Trophoblast cell (in vitro differentiated cells and primary cell): ENCODE results near the gene KCNJ6.

Experiments
- DNase-seq, 2 donors: peaks; one replicate each; pipeline ENCODE4 v3.0.0-alpha.2; 2016
- H2AFZ ChIP-seq: 2 replicates; pipeline ENCODE4 v1.6.1; 2013; ENCODE audit warnings: low read length, moderate library complexity, mild to moderate bottlenecking; ENCODE audit not compliant: insufficient read depth, poor library complexity
- H2AK5ac ChIP-seq: 2 replicates; pipeline ENCODE4 v1.6.1; 2013; ENCODE audit warnings: mild to moderate bottlenecking, low read length
- H2BK120ac ChIP-seq: 2 replicates; pipeline ENCODE4 v1.6.1; 2013; ENCODE audit warnings: low read length, mild to moderate bottlenecking, moderate library complexity; ENCODE audit not compliant: insufficient read depth, poor library complexity
- H2BK12ac ChIP-seq: 2 replicates; pipeline ENCODE4 v1.6.1; 2013; ENCODE audit warnings: mild to moderate bottlenecking, low read length, moderate library complexity
- H2BK5ac ChIP-seq: 2 replicates; pipeline ENCODE4 v1.6.1; 2013; ENCODE audit warnings: low read length, low read depth, moderate library complexity, mild to moderate bottlenecking; ENCODE audit not compliant: poor library complexity
- H3K14ac ChIP-seq: 2 replicates; pipeline ENCODE4 v1.6.1; 2013; ENCODE audit warnings: mild to moderate bottlenecking, low read length
- H3K18ac ChIP-seq: 2 replicates; pipeline ENCODE4 v1.6.1; 2013; ENCODE audit warnings: mild to moderate bottlenecking, low read length
- H3K23ac ChIP-seq: 2 replicates; pipeline ENCODE4 v1.6.1; 2013; ENCODE audit warnings: low read length
- H3K27ac ChIP-seq: 2 replicates; pipeline ENCODE4 v1.5.1; 2013; ENCODE audit warnings: low read depth, mild to moderate bottlenecking, inconsistent platforms, low read length, moderate library complexity
- H3K27me3 ChIP-seq: 2 replicates; pipeline ENCODE4 v1.6.1; 2013; ENCODE audit warnings: inconsistent platforms, mild to moderate bottlenecking, low read length, moderate library complexity; ENCODE audit not compliant: insufficient read depth
- H3K36me3 ChIP-seq, 2 experiments: 1 replicate in 1 of 2; 2 replicates in 1 of 2; pipeline ENCODE4 v1.6.1; 2013; ENCODE audit warnings: low read length in 2 of 2, mild to moderate bottlenecking in 2 of 2, moderate library complexity in 1 of 2; ENCODE audit not compliant: insufficient read depth in 2 of 2, control insufficient read depth in 1 of 2
- H3K4ac ChIP-seq: 2 replicates; pipeline ENCODE4 v1.6.1; 2013; ENCODE audit warnings: low read depth, mild to moderate bottlenecking, low read length, moderate library complexity
- H3K4me1 ChIP-seq, 2 experiments: 1 replicate in 1 of 2; 2 replicates in 1 of 2; pipeline ENCODE4 v1.6.1; 2013; ENCODE audit warnings: low read length in 2 of 2, mild to moderate bottlenecking in 2 of 2, moderate library complexity in 1 of 2; ENCODE audit not compliant: insufficient read depth in 2 of 2, control insufficient read depth in 1 of 2
- H3K4me2 ChIP-seq: 2 replicates; pipeline ENCODE4 v1.6.1; 2013; ENCODE audit warnings: inconsistent platforms, mild to moderate bottlenecking, low read length, moderate library complexity
- H3K4me3 ChIP-seq: 2 replicates; pipeline ENCODE4 v1.5.1; 2013; ENCODE audit warnings: mild to moderate bottlenecking, low read depth, low read length, inconsistent platforms
- H3K79me1 ChIP-seq: one replicate; pipeline ENCODE4 v1.6.1; 2013; ENCODE audit warnings: low read length
- H3K79me2 ChIP-seq: 2 replicates; pipeline ENCODE4 v1.6.1; 2013; ENCODE audit warnings: low read length, mild to moderate bottlenecking; ENCODE audit not compliant: control insufficient read depth, insufficient read depth, poor library complexity
- H3K9ac ChIP-seq: 2 replicates; pipeline ENCODE4 v1.6.1; 2013; ENCODE audit warnings: mild to moderate bottlenecking, low read length
- H3K9me3 ChIP-seq: 2 replicates; pipeline ENCODE4 v1.6.1; 2013; ENCODE audit warnings: low read depth, mild to moderate bottlenecking, control low read depth, inconsistent platforms, low read length; ENCODE audit not compliant: insufficient read depth
- H4K12ac ChIP-seq: 2 replicates; pipeline ENCODE4 v1.6.1; 2013; ENCODE audit warnings: low read depth, mild to moderate bottlenecking, low read length, moderate library complexity
- H4K8ac ChIP-seq: 2 replicates; pipeline ENCODE4 v1.6.1; 2013; ENCODE audit warnings: low read depth, mild to moderate bottlenecking, low read length, moderate library complexity
- H4K91ac ChIP-seq: one replicate; pipeline ENCODE4 v1.6.1; 2013; ENCODE audit warnings: low read depth, mild to moderate bottlenecking, low read length, moderate library complexity
- WGBS: extraction: QIAGEN DNeasy Blood & Tissue Kit; methylation state at CpG from one replicate; pipeline ENCODE4 v1.1.7; 2013; ENCODE audit warnings: missing lambda C conversion rate; ENCODE audit not compliant: insufficient read length, insufficient coverage; ENCODE audit errors: extremely low coverage; 5-methylcytosine and 5-hydroxymethylcytosine counted together

KCNJ6 gene

GRCh38 chr21:37939251-37939650, 23.0 kb upstream of the KCNJ6 start:
- Histone ChIP-seq H3K18ac (no peak overlapping the region), H2AK5ac (no peak overlapping the region), H2AFZ (no peak overlapping the region)

GRCh38 chr21:37937668-37938067, 21.4 kb upstream of the KCNJ6 start:
- no peak for DNase-seq
- WGBS, result no CpG with 5 or more reads among the region's 9 CpGs
- Histone ChIP-seq H3K18ac (no peak overlapping the region), H3K9me3 (peaks cover 2% of the 10 kb centered on the region), H4K12ac (no peak overlapping the region), H2BK5ac (no peak overlapping the region), H3K27me3 (no peaks in the 10 kb centered on the region), H3K9ac (no peak overlapping the region), H3K4me2 (no peak overlapping the region), H3K14ac (no peak overlapping the region), H2BK120ac (no peak overlapping the region), H3K79me2 (no peaks in the 10 kb centered on the region), H3K79me1 (no peaks in the 10 kb centered on the region), H3K4me3 (no peak overlapping the region), H4K91ac (no peak overlapping the region), H3K4me1 (no peaks in the 10 kb centered on the region), H2AFZ (no peak overlapping the region), H3K4ac (no peak overlapping the region), H3K36me3 (no peaks in the 10 kb centered on the region), H2AK5ac (no peak overlapping the region), H2BK12ac (no peak overlapping the region), H3K23ac (no peak overlapping the region), H4K8ac (no peak overlapping the region), H3K27ac (no peak overlapping the region)

More at GRCh38 chr21:37939251-37939650, 23.0 kb upstream of the KCNJ6 start:
- H2BK5ac ChIP-seq, result no peak overlapping the region
- no peak overlapping the region for H3K4ac ChIP-seq
- H4K91ac ChIP-seq, result no peak overlapping the region
- no peak overlapping the region for H3K27ac ChIP-seq
- no peak overlapping the region for H3K9ac ChIP-seq
- H4K12ac ChIP-seq, result no peak overlapping the region
- no peak overlapping the region for H3K23ac ChIP-seq
- no peaks in the 10 kb centered on the region for H3K79me1 ChIP-seq
- DNase-seq, result no peak
- no peaks in the 10 kb centered on the region for H3K36me3 ChIP-seq
- no peaks in the 10 kb centered on the region for H3K4me1 ChIP-seq
- H3K4me2 ChIP-seq, result no peak overlapping the region
- no peak overlapping the region for H2BK120ac ChIP-seq
- no peak overlapping the region for H4K8ac ChIP-seq
- no peaks in the 10 kb centered on the region for H3K27me3 ChIP-seq
- no peaks in the 10 kb centered on the region for H3K79me2 ChIP-seq
- no peak overlapping the region for H3K4me3 ChIP-seq
- no peak overlapping the region for H2BK12ac ChIP-seq
- no CpG with 5 or more reads among the region's 4 CpGs for WGBS
- H3K9me3 ChIP-seq, result peaks cover 2% of the 10 kb centered on the region
- no peak overlapping the region for H3K14ac ChIP-seq

- Histone ChIP-seq H3K4ac (no peak overlapping the region), H2BK12ac (no peak overlapping the region), H2BK5ac (no peak overlapping the region), H3K18ac (no peak overlapping the region), H3K36me3 (no peaks in the 10 kb centered on the region), H3K14ac (no peak overlapping the region), H3K9ac (no peak overlapping the region), H4K91ac (no peak overlapping the region), H3K4me1 (no peaks in the 10 kb centered on the region), H3K4me3 (no peak overlapping the region), H2AFZ (no peak overlapping the region), H2BK120ac (no peak overlapping the region), H3K4me2 (no peak overlapping the region), H2AK5ac (no peak overlapping the region), H3K9me3 (peaks cover 2% of the 10 kb centered on the region), H4K8ac (no peak overlapping the region), H4K12ac (no peak overlapping the region), H3K79me2 (no peaks in the 10 kb centered on the region), H3K23ac (no peak overlapping the region), H3K27ac (no peak overlapping the region), H3K79me1 (no peaks in the 10 kb centered on the region), H3K27me3 (no peaks in the 10 kb centered on the region)
- no peak for DNase-seq
- WGBS, result no CpG with 5 or more reads among the region's 4 CpGs
Observed at GRCh38 chr21:37936010-37936785, 19.9 kb upstream of the KCNJ6 start.

GRCh38 chr21:37932936-37933335, 16.7 kb upstream of the KCNJ6 start:
- Histone ChIP-seq H2BK12ac (no peak overlapping the region), H3K9ac (no peak overlapping the region), H4K12ac (no peak overlapping the region), H4K8ac (no peak overlapping the region), H3K9me3 (no peaks in the 10 kb centered on the region), H3K4me1 (no peaks in the 10 kb centered on the region), H3K27me3 (no peaks in the 10 kb centered on the region), H3K4me2 (no peak overlapping the region), H2BK120ac (no peak overlapping the region), H3K23ac (no peak overlapping the region), H3K36me3 (no peaks in the 10 kb centered on the region), H3K79me1 (no peaks in the 10 kb centered on the region), H3K4ac (no peak overlapping the region), H3K14ac (no peak overlapping the region), H2AK5ac (no peak overlapping the region), H3K27ac (no peak overlapping the region), H3K4me3 (no peak overlapping the region), H2AFZ (no peak overlapping the region), H2BK5ac (no peak overlapping the region), H3K79me2 (no peaks in the 10 kb centered on the region), H4K91ac (no peak overlapping the region), H3K18ac (no peak overlapping the region)
- DNase-seq, result no peak
- WGBS, result no CpG with 5 or more reads among the region's 2 CpGs
